SJCRH30 (cell line): ENCODE results near the gene DEFB115. TPM values are rescaled to one million over a fixed set of nuclear protein-coding genes. Genes with fewer than 3 reads are reported as not detected.
"Not testable (repeated sequence)": the region's sequence is repeated elsewhere in the genome, so short reads cannot be mapped to it uniquely, and the experiment has no call there.

Source experiments
- DNase-seq, 2 experiments: peaks; one replicate each; pipeline ENCODE4 v3.0.0-alpha.2; 2015 to 2020
- H3K27ac ChIP-seq: fragments of 250-450 bp; sonication (Bioruptor Pico); 2 replicates; pipeline ENCODE4 v1.5.1; 2020; ENCODE audit warnings: mild to moderate bottlenecking, moderate library complexity
- H3K27me3 ChIP-seq: fragments of 250-450 bp; sonication (Bioruptor Pico); 2 replicates; pipeline ENCODE4 v1.5.1; 2020; ENCODE audit warnings: mild to moderate bottlenecking, moderate library complexity
- H3K36me3 ChIP-seq: fragments of 250-450 bp; sonication (Bioruptor Pico); 2 replicates; pipeline ENCODE4 v1.5.1; 2020; ENCODE audit warnings: mild to moderate bottlenecking, moderate library complexity
- H3K4me1 ChIP-seq: fragments of 250-450 bp; sonication (Bioruptor Pico); 2 replicates; pipeline ENCODE4 v1.5.1; 2020; ENCODE audit warnings: mild to moderate bottlenecking, moderate library complexity
- H3K4me3 ChIP-seq: fragments of 250-450 bp; sonication (Bioruptor Pico); 2 replicates; pipeline ENCODE4 v1.5.1; 2020; ENCODE audit warnings: mild to moderate bottlenecking, moderate library complexity
- H3K9me3 ChIP-seq: fragments of 250-450 bp; sonication (Bioruptor Pico); replicated peaks from 2 replicates; pipeline ENCODE4 v1.5.1; 2020; ENCODE audit warnings: mild to moderate bottlenecking, moderate library complexity
- total RNA-seq: library from RNA; depleted of rRNA; stranded (reverse); fragments of >200 nt; shearing (Covaris generic); gene quantifications from 2 replicates; pipeline ENCODE4 v1.2.3, GENCODE V29; 2014; rRNA removed

Gene DEFB115, protein sequence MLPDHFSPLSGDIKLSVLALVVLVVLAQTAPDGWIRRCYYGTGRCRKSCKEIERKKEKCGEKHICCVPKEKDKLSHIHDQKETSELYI
- total RNA-seq: not detected in 2 replicates

DNA sequence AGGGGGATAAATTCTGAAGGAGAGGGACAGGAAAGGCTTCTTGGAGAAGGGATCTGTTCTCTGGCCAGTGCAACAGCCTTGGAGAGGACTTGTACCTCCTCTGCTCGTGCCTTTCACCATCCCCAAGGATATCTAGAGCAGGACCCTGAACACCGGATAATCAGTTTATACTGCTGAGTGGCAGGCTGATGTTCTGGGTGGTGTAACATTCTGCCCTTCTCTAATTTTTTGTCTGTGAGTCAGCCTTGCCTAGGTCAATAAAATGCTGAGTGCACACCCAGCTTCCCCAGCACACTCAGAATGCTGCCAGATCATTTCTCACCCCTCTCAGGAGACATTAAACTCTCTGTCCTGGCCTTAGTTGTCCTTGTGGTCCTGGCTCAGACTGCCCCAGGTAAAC lies at the start of gene DEFB115:
TSS of gene DEFB115 (plus strand) at position 301 of the 400 bp plus-strand sequence. CDS start at position 301, 0 bp downstream.
- H3K4me1 ChIP-seq: no peaks in the 10 kb centered on the region
- H3K36me3 ChIP-seq: no peaks in the 10 kb centered on the region
- DNase-seq: no peak
- H3K9me3 ChIP-seq: no peaks in the 10 kb centered on the region
- H3K27me3 ChIP-seq: no peaks in the 10 kb centered on the region
- H3K4me3 ChIP-seq: no peak within 1 kb of the TSS
- H3K27ac ChIP-seq: no peak within 1 kb of the TSS

DNA sequence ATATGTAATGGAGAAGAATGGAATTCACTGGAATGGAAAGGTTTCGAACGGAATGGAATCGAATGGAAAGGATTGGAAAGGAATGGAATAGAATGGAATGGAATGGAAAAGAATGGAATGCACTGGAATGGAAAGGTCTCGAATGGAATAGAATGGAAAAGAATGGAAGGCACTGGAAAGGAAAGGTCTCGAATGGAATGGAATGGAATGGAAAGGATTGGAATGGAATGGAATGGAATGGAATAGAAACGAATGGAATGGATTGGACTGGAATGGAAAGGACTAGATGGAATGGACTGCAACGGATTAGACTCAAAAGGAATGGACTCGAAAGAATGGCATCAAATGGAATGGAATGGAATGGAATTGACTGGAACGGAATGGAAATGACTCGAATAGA lies 20.5 kb upstream of the DEFB115 start:
- Histone ChIP-seq H3K9me3 (peaks cover 19% of the 10 kb centered on the region), H3K4me1 (no peaks in the 10 kb centered on the region), H3K36me3 (no peaks in the 10 kb centered on the region), H3K27me3 (no peaks in the 10 kb centered on the region), H3K27ac (no peak overlapping the region), H3K4me3 (no peak overlapping the region)
- no peak for DNase-seq

DNA sequence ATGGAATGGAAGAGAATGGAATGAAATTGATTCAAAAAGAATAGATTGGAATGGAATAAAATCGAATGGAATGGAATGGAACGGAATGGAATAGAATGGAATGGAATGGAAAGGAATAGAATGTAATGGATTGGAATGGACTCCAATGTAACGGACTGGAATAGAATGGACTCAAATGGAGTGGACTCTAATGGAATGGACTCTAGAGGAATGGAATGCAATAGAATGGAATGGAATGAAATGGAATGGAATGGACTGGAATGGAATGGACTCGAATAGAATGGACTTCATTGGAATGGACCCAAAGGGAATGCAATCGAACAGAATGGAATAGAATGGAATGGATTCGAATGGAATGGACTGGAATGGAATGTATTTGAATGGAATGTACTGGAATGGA lies 19.7 kb upstream of the DEFB115 start:
- H3K9me3 ChIP-seq: peaks cover 19% of the 10 kb centered on the region
- no peak for DNase-seq
- H3K36me3 ChIP-seq: no peaks in the 10 kb centered on the region
- no peak overlapping the region for H3K4me3 ChIP-seq
- H3K4me1 ChIP-seq: no peaks in the 10 kb centered on the region
- H3K27me3 ChIP-seq: no peaks in the 10 kb centered on the region
- H3K27ac ChIP-seq: no peak overlapping the region

DNA sequence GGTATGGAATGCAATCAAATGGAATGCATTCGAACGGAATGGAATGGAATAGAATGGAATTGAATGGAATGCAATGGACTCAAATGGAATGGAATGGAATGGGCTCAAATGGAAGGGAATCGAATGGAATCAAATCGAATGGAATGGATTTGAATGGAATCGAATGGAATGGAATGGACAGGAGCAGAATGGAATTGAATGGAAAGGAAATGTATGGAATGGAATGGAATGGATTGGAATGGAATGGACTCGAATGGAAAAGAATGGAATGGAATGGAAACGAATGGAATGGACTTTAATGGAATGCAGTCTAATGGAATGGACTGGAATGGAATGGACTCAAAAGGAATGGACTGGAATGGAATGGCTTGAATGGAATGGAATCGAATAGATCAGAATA lies 18.3 kb upstream of the DEFB115 start:
- no peaks in the 10 kb centered on the region for H3K36me3 ChIP-seq
- H3K27ac ChIP-seq: no peak overlapping the region
- DNase-seq: no peak
- H3K4me1 ChIP-seq: no peaks in the 10 kb centered on the region
- no peaks in the 10 kb centered on the region for H3K27me3 ChIP-seq
- no peak overlapping the region for H3K4me3 ChIP-seq
- H3K9me3 ChIP-seq: peaks cover 21% of the 10 kb centered on the region; the same call in 1 of the 2 replicates

DNA sequence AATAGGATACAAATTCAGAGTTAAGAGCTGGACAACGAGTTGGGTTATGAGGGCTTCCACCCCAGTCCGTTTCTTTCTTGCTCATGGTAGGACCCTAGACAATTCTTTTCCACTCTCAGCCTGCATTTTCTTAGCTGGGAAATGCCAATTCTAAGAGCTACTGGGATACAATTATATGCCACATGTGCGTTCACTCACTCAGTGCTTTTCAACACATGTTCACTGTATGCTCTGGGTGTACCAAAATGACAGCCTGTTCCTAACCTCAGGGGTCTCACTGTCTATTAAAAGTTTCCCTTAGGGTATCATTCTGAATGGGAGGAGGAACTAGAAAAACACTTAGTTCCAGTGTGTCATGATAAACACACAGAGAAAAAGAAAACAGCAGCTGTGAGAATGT lies 505 bp upstream of the DEFB115 start:
- H3K36me3 ChIP-seq: no peaks in the 10 kb centered on the region
- no peaks in the 10 kb centered on the region for H3K9me3 ChIP-seq
- no peaks in the 10 kb centered on the region for H3K4me1 ChIP-seq
- DNase-seq: no peak
- no peak overlapping the region for H3K27ac ChIP-seq
- no peaks in the 10 kb centered on the region for H3K27me3 ChIP-seq
- no peak overlapping the region for H3K4me3 ChIP-seq

DNA sequence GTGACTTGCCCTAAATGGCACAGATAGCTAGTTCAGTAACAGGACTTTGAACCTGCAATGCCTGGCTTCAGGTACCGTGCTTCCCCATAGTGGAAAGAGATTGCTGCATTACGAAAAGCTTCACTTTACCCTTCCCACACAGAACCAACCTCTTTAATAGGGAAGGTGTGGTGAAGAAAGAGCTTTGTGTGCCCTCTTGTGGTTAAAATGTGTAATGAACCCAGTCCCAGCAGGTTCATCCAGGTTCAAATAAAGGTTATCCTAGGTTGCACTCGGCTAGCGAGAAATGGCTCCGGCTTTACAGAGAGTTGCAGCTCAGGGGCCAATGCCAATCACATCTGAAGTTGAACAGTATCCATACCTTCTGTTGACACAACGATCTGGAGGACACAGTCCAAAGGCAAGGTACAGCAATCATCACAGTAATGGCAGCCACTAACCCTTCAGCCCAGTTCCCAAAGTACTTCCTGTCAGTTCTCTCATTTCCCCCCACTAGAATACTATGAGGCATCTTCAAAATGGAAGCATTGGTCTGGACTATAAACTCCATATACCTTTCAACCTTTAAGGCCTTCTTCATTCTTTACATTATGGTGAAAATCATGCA lies 3.0 kb downstream of the DEFB115 start:
- H3K27ac ChIP-seq: no peak overlapping the region
- no peaks in the 10 kb centered on the region for H3K36me3 ChIP-seq
- no peaks in the 10 kb centered on the region; the same call in 1 of the 2 replicates for H3K9me3 ChIP-seq
- H3K27me3 ChIP-seq: no peaks in the 10 kb centered on the region
- H3K4me1 ChIP-seq: no peaks in the 10 kb centered on the region
- DNase-seq: peak; percentile 27 to 74
- H3K4me3 ChIP-seq: no peak overlapping the region

DNA sequence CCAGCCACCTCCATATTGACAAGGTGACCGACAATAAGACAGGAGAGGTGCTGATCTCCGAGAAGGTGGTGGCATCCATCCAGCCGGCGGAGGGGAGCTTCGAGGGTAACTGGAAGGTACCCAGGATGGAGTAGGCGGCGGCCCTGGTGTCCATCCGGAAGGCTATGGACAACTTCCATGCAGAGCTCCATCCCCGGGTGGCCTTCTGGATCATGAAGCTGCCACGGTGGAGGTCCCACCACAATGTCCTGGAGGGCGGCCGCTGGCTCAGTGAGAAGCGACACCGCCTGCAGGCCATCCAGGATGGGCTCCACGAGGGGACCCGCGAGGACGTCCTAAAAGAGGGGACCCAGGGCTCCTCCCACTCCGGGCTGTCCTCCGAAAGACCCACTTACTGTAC lies 17.0 kb downstream of the DEFB115 start:
- no peaks in the 10 kb centered on the region for H3K9me3 ChIP-seq
- no peaks in the 10 kb centered on the region for H3K36me3 ChIP-seq
- no peak for DNase-seq
- no peak overlapping the region for H3K27ac ChIP-seq
- H3K27me3 ChIP-seq: no peaks in the 10 kb centered on the region
- no peaks in the 10 kb centered on the region for H3K4me1 ChIP-seq
- H3K4me3 ChIP-seq: no peak overlapping the region

DNA sequence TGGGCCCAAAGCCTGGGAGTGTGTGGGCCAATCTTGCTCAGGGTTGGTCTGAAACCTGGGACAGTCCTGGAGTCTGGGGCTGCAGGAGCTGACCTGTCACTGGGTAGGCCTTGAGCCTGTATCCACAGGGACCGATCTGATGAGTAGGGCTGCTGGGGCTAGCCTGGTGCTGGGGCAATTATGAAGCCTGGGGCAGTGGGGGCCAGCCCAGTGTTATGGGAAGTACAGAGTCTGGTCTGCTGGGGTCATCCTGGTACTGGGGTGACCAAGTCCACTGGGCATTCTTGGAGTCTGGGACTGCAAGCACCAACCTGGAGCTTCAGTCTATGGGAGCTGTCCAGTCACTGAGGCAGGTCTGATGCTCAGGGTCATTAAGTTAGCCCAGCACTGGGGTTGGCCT lies 20.7 kb downstream of the DEFB115 start:
- Histone ChIP-seq H3K4me3 (no peak overlapping the region), H3K9me3 (no peaks in the 10 kb centered on the region), H3K27ac (no peak overlapping the region), H3K4me1 (no peaks in the 10 kb centered on the region), H3K36me3 (no peaks in the 10 kb centered on the region), H3K27me3 (no peaks in the 10 kb centered on the region)
- no peak for DNase-seq

DNA sequence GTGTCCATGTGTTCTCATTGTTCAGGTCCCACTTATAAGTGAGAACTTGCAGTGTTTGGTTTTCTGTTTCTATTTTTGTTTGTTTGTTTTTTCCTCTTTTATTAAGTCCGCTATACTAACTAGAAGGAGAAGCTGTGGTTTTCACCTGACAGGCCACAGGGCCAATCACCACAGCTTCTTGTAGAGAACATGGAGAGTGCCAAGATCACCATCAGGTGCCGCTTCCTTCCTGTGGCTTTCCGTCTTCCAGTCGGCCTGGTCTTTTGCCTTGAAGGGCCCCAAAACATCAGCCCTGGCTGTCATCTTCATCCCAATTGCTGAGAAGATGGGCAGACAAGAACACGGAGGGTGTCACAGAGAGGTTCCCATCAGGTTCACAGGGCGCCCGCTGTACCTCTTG lies 27.5 kb downstream of the DEFB115 start:
- H3K27ac ChIP-seq, H3K36me3 ChIP-seq, H3K27me3 ChIP-seq, H3K4me3 ChIP-seq, DNase-seq, H3K9me3 ChIP-seq, H3K4me1 ChIP-seq: not testable (repeated sequence)

DNA sequence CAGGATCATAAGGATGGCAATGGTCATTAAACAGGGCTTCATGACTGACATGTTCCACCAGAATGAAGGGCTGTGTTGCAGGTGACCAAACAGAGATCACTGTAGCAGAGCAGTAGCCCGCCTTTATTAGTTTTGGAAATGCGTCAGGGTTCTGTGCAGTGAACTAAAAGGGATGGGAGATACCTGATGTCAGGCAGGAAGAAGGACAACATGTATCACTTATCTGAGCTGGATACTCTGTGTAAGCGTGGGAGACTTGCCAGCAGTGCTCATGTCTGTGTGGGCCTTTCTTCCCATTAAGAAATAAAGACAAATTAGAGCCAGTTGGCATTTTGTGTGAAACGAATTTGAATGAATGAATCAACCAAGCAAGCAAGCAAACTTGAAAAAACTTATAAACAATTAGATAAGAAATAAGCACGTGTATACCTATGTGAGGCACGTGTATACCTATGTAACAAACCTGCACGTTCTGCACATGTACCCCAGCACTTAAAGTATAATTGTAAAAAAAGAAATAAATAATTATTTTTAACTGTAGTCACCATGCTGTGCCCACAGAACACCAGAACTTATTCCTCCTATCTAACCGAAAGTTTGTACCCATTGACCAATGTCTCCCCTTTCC lies 51.2 kb downstream of the DEFB115 start, which contains the start of gene DEFB116:
TSS of gene DEFB116 (minus strand) at position 51 of the 628 bp plus-strand sequence. CDS start at position 51, 0 bp downstream.
- no peaks in the 10 kb centered on the region for H3K27me3 ChIP-seq
- H3K4me3 ChIP-seq: no peak within 1 kb of the TSS
- H3K36me3 ChIP-seq: no peaks in the 10 kb centered on the region
- H3K4me1 ChIP-seq: no peaks in the 10 kb centered on the region
- H3K27ac ChIP-seq: no peak within 1 kb of the TSS
- no peak for DNase-seq
- no peaks in the 10 kb centered on the region for H3K9me3 ChIP-seq

Other genes with a start within 250 kb of the DEFB115 start
- gene DEFB116, start 50.9 kb downstream of the DEFB115 start, total RNA-seq: not detected in 2 replicates
- not detected in 2 replicates for gene DEFB118, start 110.9 kb downstream of the DEFB115 start, total RNA-seq
- not detected in 2 replicates for gene DEFB119, start 132.9 kb downstream of the DEFB115 start, total RNA-seq
- not detected in 2 replicates for gene DEFB121, start 148.6 kb downstream of the DEFB115 start, total RNA-seq
- not detected in 2 replicates for gene DEFB123, start 183.0 kb downstream of the DEFB115 start, total RNA-seq
- not detected in 2 replicates for gene DEFB124, start 217.5 kb downstream of the DEFB115 start, total RNA-seq
- not detected in 2 replicates for gene REM1, start 217.6 kb downstream of the DEFB115 start, total RNA-seq